ENCODE results near the gene KRTAP9-7.

Gene KRTAP9-7

GRCh38 chr17:41322903-41323895, 47.7 kb downstream of the KRTAP9-7 start:
- no peak for DNase-seq

DNA sequence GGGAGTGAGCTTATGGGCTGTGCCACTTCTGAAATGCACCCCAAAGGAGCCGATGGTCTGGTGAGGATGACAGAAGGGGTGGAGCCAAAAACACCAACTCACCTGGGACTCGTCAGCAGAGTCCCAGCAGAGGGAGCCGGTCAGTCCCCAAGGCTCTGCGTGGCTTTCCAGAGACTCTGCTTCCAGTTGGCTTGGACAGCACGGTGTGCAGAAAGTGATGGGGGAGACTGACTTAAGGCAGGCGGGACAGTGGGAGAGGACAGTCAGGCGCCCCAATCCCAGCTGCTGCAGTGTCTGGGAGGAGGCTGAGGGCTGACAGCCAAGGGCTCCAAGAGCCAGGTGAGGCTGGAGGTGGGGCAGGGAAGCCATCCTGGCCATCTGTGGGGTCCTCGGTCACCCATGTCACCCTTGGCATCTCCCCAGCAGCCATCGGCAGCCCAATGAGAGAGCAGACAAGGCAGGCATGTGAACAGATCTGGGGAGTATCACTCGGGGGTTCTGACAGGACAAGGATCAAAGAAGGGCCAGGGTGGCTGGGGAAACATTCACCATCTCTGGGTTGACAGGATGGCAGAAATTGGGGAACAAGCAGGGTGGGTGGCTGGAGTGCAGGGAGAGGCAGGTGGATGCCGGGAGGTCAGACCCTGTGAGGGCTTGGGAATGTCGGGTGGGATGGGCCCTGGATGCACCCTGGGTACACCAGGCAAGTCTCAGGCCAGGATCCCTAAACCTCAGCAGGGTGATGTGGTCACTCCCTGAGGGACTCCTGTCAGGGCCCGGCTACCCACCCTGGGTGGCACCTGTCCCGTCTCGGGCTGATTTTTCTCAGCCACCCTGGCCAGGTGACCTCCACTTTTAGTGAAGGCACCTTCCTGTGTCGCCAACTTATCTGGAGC, 48.9 kb downstream of the KRTAP9-7 start:
- no peak for DNase-seq

DNA sequence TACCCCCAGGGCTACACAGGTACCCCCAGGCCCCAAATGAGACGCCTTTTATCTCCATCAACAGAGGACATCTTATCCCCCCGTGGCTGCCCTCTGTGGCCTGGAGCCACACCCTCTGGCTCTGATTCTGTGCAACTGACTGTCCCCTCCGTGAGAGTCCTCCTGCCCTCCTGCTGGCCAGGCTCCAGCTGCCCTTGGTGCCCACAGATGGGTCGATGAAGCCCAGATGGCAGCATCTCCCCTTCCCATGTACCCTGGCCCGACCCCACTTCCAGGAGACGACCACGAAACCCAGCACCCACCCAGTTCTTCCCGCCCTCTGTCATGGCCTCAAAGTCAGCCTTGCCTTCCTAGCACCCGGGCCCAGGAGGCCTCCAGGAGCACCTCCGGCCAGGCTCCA, 49.6 kb downstream of the KRTAP9-7 start:
- no peak for DNase-seq

DNA sequence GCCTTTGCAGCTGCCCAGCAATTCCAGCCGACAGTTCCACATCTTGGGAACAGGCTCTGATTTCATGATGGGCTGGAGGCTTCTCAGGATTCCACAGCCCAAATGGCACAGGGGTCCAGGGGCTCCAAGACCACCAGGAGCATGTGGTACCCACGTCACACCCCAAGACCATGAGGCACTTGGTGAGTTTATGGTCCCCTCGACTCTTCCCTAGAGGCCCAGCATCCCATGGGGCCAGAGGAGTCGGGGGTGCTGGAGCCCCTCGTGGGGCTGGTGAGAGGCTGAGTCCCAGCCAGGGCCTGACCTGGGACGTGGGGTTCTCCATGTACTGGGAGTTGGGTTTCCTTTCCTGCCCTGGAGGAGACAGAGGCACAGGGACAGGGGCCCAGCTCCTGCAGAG, 50.1 kb downstream of the KRTAP9-7 start:
- no peak for DNase-seq

All from fibroblast of skin of right quadriceps (primary cell).